Lower lobe of right lung (tissue), 2 donors: ENCODE data around the gene DNAJC27. TPM values are rescaled to one million over a fixed set of nuclear protein-coding genes. Genes with fewer than 3 reads are reported as not detected.

Experiments
- ATAC-seq, 2 donors: fragments of 200-7000 bp; cut with Tn5 transposase; one replicate each; pipeline ENCODE4 v1.9.1; 2020 to 2022; ENCODE audit warnings: mild to moderate bottlenecking in 2 of 2, moderate library complexity in 2 of 2
- DNase-seq: peaks from one replicate; pipeline ENCODE4 v3.0.0-alpha.2; 2020
- H3K27ac ChIP-seq: fragments of 200-600 bp; one replicate; pipeline ENCODE4 v1.8.0; 2022
- H3K27me3 ChIP-seq: fragments of 200-600 bp; one replicate; pipeline ENCODE4 v1.8.0; 2022; ENCODE audit warnings: low read depth
- H3K36me3 ChIP-seq: fragments of 200-600 bp; one replicate; pipeline ENCODE4 v1.8.0; 2022; ENCODE audit warnings: mild to moderate bottlenecking
- H3K4me1 ChIP-seq: fragments of 200-600 bp; one replicate; pipeline ENCODE4 v1.8.0; 2022
- H3K4me3 ChIP-seq: fragments of 200-600 bp; one replicate; pipeline ENCODE4 v1.8.0; 2022; ENCODE audit warnings: mild to moderate bottlenecking
- H3K9me3 ChIP-seq: fragments of 200-600 bp; one replicate; pipeline ENCODE4 v1.8.0; 2022
- CTCF ChIP-seq: fragments of 200-600 bp; IDR thresholded peaks from one replicate; pipeline ENCODE4 v1.8.0; 2022; ENCODE audit warnings: antibody characterized with exemption, mild to moderate bottlenecking
- intact Hi-C: fragments of 100-400 bp; cut with DNase I; formaldehyde crosslinking; loops from one replicate; pipeline ENCODE4 v1.11.0; 2022
- total RNA-seq: library from RNA; stranded (reverse); fragmentation: NEBNext Ultra II Directional; extraction: Animal tissue kit (Norgen Biotek cat#: 25700); gene quantifications from one replicate; pipeline ENCODE4 v1.2.1, GENCODE V29; 2021
- donor health status: DM: no; HTN: yes; CAD: no; lungs with severe emphysema.

Gene DNAJC27
- total RNA-seq, 1 donor from 2014 or later = 5.0 TPM

- Histone ChIP-seq H3K4me3 (no peak overlapping the region), H3K27me3 (no peaks in the 10 kb centered on the region), H3K36me3 (no peaks in the 10 kb centered on the region), H3K4me1 (peaks cover 6% of the 10 kb centered on the region), H3K27ac (no peak overlapping the region), H3K9me3 (no peaks in the 10 kb centered on the region)
- DNase-seq = no peak
- TF ChIP-seq CTCF = no peak
- ATAC-seq = no peak
- intact Hi-C loops = no loop called here
Observed at GRCh38 chr2:24913911-24914310, 57.8 kb downstream of the DNAJC27 start.

GRCh38 chr2:24912986-24913385 lies 58.8 kb downstream of the DNAJC27 start:
- Histone ChIP-seq H3K4me3 (no peak overlapping the region), H3K27me3 (no peaks in the 10 kb centered on the region), H3K36me3 (no peaks in the 10 kb centered on the region), H3K9me3 (no peaks in the 10 kb centered on the region), H3K27ac (no peak overlapping the region), H3K4me1 (no peaks in the 10 kb centered on the region)
- no peak for TF ChIP-seq CTCF
- no peak for ATAC-seq
- intact Hi-C loops = no loop called here
- no peak for DNase-seq

- no peaks in the 10 kb centered on the region for H3K27me3 ChIP-seq
- H3K4me1 ChIP-seq = no peaks in the 10 kb centered on the region
- no peak overlapping the region for H3K4me3 ChIP-seq
- DNase-seq (no peak), ATAC-seq (no peak)
- TF ChIP-seq CTCF = no peak
- no peak overlapping the region for H3K27ac ChIP-seq
- H3K36me3 ChIP-seq = no peaks in the 10 kb centered on the region
- intact Hi-C loops = no loop called here
- H3K9me3 ChIP-seq = no peaks in the 10 kb centered on the region
Observed at GRCh38 chr2:24912523-24912922, 59.2 kb downstream of the DNAJC27 start.

- Histone ChIP-seq H3K9me3 (no peaks in the 10 kb centered on the region), H3K36me3 (no peaks in the 10 kb centered on the region), H3K4me3 (no peak overlapping the region), H3K27ac (no peak overlapping the region), H3K27me3 (no peaks in the 10 kb centered on the region), H3K4me1 (no peaks in the 10 kb centered on the region)
- DNase-seq = no peak
- intact Hi-C loops = no loop called here
- no peak for TF ChIP-seq CTCF
- no peak for ATAC-seq
Observed at GRCh38 chr2:24910245-24910644, 61.5 kb downstream of the DNAJC27 start.

- DNase-seq = no peak
- H3K27ac ChIP-seq = no peak overlapping the region
Observed at GRCh38 chr2:24909555-24910177, 62.1 kb downstream of the DNAJC27 start.

More at GRCh38 chr2:24909555-24910177, 62.1 kb downstream of the DNAJC27 start:
- Histone ChIP-seq H3K27me3 (no peaks in the 10 kb centered on the region), H3K4me1 (no peaks in the 10 kb centered on the region), H3K36me3 (no peaks in the 10 kb centered on the region), H3K9me3 (no peaks in the 10 kb centered on the region), H3K4me3 (no peak overlapping the region)
- no peak for TF ChIP-seq CTCF
- no peak for ATAC-seq
- intact Hi-C loops = no loop called here
